Activated T-cell treated with anti-CD3 and anti-CD28 coated beads, Interleukin-2, amount 50 U/mL, for 4 hours (primary cell): Measurements from ENCODE around the gene CHD9. TPM values are rescaled to one million over a fixed set of nuclear protein-coding genes. Genes with fewer than 3 reads are reported as not detected.
"Not testable (repeated sequence)": the region's sequence is repeated elsewhere in the genome, so short reads cannot be mapped to it uniquely, and the experiment has no call there.

Experiments used
- ATAC-seq, 2 donors: fragments of 200-7000 bp; cut with Tn5 transposase; one replicate each; pipeline ENCODE4 v1.10.0; 2021
- DNase-seq: peaks from one replicate; pipeline ENCODE4 v3.0.0-alpha.2; 2020
- H3K27me3 Mint-ChIP-seq: one replicate; pipeline ENCODE4 v1.8.0; 2021; ENCODE audit warnings: low read depth, mixed read lengths
- H3K36me3 Mint-ChIP-seq: one replicate; pipeline ENCODE4 v1.8.0; 2022; ENCODE audit warnings: mixed read lengths; ENCODE audit not compliant: insufficient read depth
- H3K4me1 Mint-ChIP-seq: one replicate; pipeline ENCODE4 v1.8.0; 2021; ENCODE audit warnings: low read depth, mixed read lengths
- H3K4me3 Mint-ChIP-seq: one replicate; pipeline ENCODE4 v1.8.0; 2021; ENCODE audit warnings: mild to moderate bottlenecking, moderate library complexity, mixed read lengths
- H3K9me3 Mint-ChIP-seq: one replicate; pipeline ENCODE4 v1.8.0; 2021; ENCODE audit warnings: mixed read lengths
- total RNA-seq, 3 donors: library from RNA; stranded (reverse); gene quantifications; one replicate each; pipeline ENCODE4 v1.2.1, GENCODE V29; 2021

The CHD9 gene
- total RNA-seq, 3 donors from 2014 or later = 10.8 to 12.7 (median 11.7) TPM

DNA sequence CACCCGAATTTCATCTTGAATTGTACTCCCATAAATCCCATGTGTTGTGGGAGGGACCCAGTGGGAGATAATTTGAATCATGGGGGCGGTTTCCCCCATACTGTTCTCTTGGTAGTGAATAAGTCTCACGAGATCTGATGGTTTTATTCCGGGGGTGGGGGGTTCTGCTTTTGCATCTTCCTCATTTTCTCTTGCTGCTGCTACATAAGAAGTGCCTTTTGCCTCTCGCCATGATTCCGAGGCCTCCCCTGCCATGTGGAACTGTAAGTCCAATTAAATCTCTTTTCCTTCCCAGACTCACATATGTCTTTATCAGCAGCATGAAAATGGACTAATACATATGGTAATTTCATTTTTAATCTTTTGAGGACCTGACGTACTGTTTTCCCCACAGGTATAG lies 20.7 kb downstream of the CHD9 start:
- not testable (repeated sequence) for ATAC-seq, H3K27me3 Mint-ChIP-seq, H3K4me3 Mint-ChIP-seq, H3K4me1 Mint-ChIP-seq, DNase-seq, H3K36me3 Mint-ChIP-seq, H3K9me3 Mint-ChIP-seq

DNA sequence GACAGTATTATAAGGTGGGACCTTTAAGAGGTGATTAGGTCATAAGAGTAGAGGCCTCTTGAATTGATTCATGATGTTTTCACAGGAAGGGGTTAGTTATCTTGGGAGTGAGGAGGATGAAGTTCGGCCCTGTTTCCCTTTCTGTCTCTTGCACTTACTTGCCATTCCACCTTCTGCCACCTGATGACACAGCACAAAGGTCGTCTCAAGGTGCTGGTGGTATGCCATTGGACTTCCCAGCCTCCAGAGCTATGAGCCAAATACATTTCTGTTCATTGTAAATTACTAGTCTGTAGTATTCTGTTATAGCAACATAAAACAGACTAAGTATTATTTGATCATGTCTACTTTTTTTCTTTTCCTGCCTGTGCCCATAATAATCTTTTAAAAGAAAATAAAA lies 23.5 kb downstream of the CHD9 start:
- Mint-ChIP-seq H3K27me3 (no peaks in the 10 kb centered on the region), H3K36me3 (peaks cover 5% of the 10 kb centered on the region), H3K4me1 (no peaks in the 10 kb centered on the region), H3K9me3 (no peaks in the 10 kb centered on the region), H3K4me3 (no peak overlapping the region)
- ATAC-seq = no peak
- no peak for DNase-seq

DNA sequence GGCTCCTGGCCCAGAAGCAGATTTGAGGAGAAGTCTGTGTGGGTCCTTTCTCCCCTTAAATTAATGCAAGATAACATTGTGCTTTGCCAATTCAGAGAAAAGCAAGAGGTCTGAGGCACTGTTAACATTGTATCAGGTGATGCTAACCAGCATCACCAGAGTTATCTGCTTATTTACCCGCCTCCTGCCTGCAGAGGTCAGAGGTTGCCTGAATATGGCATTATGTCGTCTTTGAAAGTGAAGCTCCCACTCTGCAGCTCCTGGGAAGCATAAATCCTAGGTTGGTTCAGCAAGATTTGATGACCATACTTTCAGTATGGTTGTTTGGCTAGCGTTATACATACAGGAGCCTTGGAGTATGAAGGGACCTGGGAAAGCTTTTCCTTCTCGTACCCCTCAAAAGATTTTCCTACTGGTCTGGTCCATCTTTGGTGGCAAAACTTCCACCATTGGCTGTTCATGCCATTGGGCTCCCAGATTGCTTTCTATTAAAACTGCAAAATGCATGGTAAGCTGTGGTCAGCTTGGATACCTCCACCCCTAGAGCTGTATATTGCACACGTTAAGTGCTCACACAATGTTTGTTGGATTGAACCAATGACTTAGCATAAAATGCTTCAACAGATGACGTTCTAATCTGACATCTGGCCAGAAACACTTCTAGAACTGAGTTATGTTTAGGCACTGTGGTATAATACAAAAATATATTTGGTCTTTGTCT lies 24.1 kb downstream of the CHD9 start:
- DNase-seq (no peak), ATAC-seq (no peak)
- peaks cover 5% of the 10 kb centered on the region for H3K36me3 Mint-ChIP-seq
- H3K9me3 Mint-ChIP-seq = no peaks in the 10 kb centered on the region
- no peaks in the 10 kb centered on the region for H3K4me1 Mint-ChIP-seq
- H3K27me3 Mint-ChIP-seq = no peaks in the 10 kb centered on the region
- H3K4me3 Mint-ChIP-seq = no peak overlapping the region

DNA sequence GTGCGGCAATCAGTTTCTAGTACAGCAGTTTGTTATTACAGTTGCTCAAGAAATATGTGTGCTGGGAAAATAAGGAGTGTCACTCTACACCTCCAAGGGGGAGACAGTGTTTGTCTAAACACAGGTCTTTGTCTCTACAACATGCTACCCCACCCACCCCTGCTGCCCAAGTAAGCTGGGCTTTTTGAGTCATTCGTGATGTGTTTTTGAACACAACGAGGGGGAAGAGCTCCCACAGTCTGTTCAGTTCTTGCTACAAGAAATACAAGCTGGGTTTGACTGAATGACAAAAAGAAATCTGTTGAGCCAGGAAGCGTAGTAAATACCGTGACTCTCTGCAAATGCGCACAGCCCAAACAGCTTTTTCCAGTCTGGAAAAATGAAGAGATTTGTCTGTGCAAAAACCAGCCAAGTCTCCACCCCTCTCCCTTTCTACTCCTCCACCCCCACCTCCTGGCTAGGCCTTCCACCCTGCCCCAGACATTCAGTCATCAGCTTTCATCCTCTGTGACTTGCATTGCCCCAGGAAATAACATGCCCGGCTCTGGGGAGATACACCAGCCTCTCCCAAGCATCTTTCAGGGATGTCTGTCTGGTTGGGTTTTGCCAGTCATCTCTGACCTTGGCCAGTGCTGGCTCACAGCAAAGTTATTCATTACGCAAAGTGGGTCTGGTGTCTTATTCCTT lies 25.7 kb downstream of the CHD9 start:
- ATAC-seq (no peak), DNase-seq (no peak)
- no peaks in the 10 kb centered on the region for H3K27me3 Mint-ChIP-seq
- H3K4me3 Mint-ChIP-seq = no peak overlapping the region
- no peaks in the 10 kb centered on the region for H3K9me3 Mint-ChIP-seq
- no peaks in the 10 kb centered on the region for H3K4me1 Mint-ChIP-seq
- peaks cover 6% of the 10 kb centered on the region for H3K36me3 Mint-ChIP-seq

DNA sequence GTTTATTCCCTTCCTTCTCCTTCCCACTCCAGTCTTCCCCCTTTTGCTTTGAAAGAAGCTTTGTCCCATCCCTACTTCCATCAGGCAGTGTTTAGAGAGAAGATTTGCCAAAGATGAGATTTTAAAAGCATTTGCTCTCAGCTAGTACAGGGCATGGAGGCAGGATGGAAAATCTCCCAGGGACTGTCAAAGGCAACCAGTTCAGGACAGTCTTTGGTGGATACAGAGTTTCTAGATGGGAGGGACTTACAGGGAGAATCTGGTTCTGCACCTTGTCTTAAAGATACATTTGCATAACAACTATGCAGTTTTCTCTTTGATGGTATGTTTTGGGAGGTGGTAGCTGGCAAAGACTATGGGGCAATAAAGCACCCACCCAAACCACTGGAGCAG lies 26.2 kb downstream of the CHD9 start:
- Mint-ChIP-seq H3K4me3 (no peak overlapping the region), H3K27me3 (no peaks in the 10 kb centered on the region), H3K36me3 (peaks cover 3% of the 10 kb centered on the region), H3K4me1 (no peaks in the 10 kb centered on the region), H3K9me3 (no peaks in the 10 kb centered on the region)
- no peak for DNase-seq
- no peak for ATAC-seq

DNA sequence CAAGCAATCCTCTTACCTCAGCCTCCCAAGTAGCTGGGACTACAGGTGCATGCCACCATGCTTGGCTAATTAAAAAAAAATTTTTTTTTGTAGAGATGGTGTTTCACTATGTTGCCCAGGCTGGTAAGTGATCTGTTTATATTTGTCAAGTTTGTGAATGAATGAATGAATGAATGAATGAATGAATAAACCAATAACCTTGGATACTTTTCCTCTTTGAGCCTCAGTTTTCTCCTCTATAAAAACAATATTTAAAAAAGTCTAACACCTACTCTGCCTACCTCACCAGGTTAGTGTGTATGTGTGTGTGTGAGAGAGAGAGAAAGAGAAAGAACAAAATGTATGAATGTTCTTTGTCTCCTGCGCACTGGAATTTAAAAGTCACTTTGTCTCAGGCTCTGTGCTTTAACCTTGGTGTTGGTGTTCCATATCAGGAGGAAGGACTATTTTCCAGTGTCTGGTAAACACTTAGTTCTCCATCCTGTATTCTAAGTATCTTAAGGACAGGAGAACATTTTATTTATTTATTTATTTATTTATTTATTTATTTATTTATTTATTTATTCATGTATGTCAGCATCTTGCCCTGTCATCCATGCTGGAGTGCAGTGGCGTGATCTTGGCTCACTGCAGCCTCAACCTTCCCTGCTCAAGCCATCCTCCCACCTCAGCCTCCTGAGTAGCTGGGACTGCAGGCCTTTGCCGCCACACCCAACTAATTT lies 27.1 kb downstream of the CHD9 start:
- H3K4me1 Mint-ChIP-seq = no peaks in the 10 kb centered on the region
- H3K9me3 Mint-ChIP-seq = no peaks in the 10 kb centered on the region
- H3K27me3 Mint-ChIP-seq = no peaks in the 10 kb centered on the region
- peaks cover 3% of the 10 kb centered on the region for H3K36me3 Mint-ChIP-seq
- H3K4me3 Mint-ChIP-seq = no peak overlapping the region
- DNase-seq (no peak), ATAC-seq (no peak)

DNA sequence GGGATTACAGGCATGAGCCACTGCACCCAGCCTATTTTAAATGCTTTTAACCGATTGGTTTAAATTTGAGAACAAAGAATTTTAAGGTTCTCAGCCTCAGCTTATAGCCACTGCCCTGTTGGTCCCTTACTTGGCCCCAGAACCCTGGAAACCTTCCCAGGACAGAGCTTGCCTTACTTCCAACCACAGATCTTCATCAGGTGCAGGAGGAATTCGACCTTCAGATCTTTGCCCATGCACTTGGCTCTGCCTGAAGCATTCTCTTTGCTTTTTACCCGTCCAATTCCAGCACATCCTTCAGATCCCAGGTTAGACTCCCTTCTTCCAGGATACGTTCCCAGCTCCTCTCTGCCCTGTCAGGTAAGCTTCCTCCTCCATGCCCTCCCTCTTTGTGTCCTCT lies 27.7 kb downstream of the CHD9 start:
- ATAC-seq (no peak), DNase-seq (no peak)
- H3K4me3 Mint-ChIP-seq = no peak overlapping the region
- peaks cover 3% of the 10 kb centered on the region for H3K36me3 Mint-ChIP-seq
- H3K4me1 Mint-ChIP-seq = no peaks in the 10 kb centered on the region
- no peaks in the 10 kb centered on the region for H3K9me3 Mint-ChIP-seq
- no peaks in the 10 kb centered on the region for H3K27me3 Mint-ChIP-seq

DNA sequence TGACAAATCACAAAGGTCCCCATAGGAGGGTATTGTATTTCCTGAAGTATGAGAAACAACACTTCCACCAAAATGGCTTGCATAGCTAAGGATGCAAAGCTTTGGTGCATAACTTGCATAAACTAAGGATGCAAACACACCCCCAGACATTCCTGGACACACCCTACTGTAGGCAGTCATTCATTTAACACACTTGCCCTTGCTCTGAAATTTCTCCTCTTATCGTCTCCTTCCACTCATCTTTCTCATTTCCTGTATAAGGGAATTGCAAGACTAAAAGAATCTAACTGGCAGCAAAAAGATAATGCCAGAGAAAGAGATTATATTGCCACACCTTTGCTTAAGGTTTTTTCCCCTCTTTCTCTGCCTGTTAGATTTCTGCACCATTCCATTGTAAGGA lies 28.3 kb downstream of the CHD9 start:
- ATAC-seq (no peak), DNase-seq (no peak)
- Mint-ChIP-seq H3K4me3 (no peak overlapping the region), H3K9me3 (no peaks in the 10 kb centered on the region), H3K4me1 (no peaks in the 10 kb centered on the region), H3K36me3 (peaks cover 2% of the 10 kb centered on the region), H3K27me3 (no peaks in the 10 kb centered on the region)

DNA sequence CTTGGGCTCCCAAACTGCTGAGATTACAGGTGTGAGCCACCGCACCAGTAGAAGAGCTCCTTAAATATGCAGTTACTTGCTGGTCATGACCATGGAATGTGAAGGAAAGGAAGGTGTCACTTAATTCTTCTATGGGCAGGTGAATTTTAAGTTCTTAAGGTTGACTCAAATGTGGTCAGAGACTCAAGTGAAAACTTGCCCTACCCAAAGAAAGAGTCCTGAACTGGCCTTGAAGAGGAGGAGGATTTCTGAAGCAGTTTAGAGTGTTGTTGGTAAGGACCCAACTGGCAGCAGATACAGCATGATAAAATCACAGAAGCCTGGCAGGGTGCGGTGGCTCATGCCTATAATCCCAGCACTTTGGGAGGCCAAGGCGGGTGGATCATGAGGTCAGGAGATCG lies 29.4 kb downstream of the CHD9 start:
- H3K27me3 Mint-ChIP-seq = no peaks in the 10 kb centered on the region
- no peak for ATAC-seq

DNA sequence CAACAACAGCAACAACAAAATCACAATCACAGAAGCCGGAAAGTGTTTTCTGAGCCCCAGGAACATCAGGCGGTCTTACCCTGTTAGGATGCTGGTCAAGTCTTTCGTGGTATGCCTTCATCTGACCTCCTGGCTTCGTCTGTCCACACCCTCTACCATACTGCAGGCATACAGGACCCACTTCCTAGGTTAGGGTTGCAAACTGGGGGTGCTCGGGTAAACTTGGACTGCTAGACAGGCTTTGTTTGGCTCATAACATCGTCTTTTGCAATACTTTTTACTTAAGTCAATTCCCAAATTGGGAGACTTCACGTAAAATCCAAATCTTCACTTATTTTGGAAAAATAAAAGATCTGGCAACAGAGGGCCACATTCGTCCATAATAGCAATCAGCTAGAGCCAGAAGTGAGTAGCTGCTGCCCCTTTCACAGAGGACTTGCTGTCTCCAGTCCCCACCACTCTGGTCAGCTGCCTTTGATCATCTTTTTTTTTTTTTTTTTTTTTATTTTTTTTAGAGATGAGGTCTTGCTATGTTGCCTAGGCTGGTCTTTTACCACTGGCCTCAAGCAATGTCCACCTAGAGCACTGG lies 30.0 kb downstream of the CHD9 start:
- DNase-seq (no peak), ATAC-seq (no peak)
- Mint-ChIP-seq H3K27me3 (no peaks in the 10 kb centered on the region), H3K4me3 (no peak overlapping the region), H3K36me3 (peaks cover 2% of the 10 kb centered on the region), H3K4me1 (peaks cover 3% of the 10 kb centered on the region), H3K9me3 (no peaks in the 10 kb centered on the region)

More for the DNA sequence above, 29.4 kb downstream of the CHD9 start:
- peaks cover 2% of the 10 kb centered on the region for H3K36me3 Mint-ChIP-seq
- DNase-seq = no peak
- no peaks in the 10 kb centered on the region for H3K4me1 Mint-ChIP-seq
- no peak overlapping the region for H3K4me3 Mint-ChIP-seq
- no peaks in the 10 kb centered on the region for H3K9me3 Mint-ChIP-seq

DNA sequence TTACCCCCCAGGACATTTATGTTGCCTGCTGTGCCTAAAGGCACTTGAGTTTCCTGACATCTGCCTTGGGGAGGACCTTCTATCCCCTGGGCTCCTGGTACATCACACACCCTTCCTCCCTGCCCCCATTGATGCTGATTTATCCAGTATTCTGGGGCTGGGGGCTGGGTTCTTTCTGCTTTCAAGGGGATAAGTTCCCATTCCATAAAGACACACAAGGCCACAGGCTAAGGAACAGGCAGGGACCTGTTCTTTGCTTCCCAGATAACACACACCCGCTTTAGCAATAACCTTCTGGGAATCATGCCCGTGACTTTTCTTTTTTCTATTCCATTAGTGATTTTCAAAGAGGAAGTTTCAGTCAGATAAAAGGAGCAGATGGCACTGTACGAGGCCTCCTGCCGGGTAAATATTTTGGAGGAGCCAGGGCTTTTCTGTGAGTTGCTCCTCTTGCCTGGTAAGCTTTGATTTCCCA lies 30.6 kb downstream of the CHD9 start:
- H3K36me3 Mint-ChIP-seq = peaks cover 2% of the 10 kb centered on the region
- ATAC-seq (no peak), DNase-seq (no peak)
- H3K4me3 Mint-ChIP-seq = no peak overlapping the region
- H3K27me3 Mint-ChIP-seq = no peaks in the 10 kb centered on the region
- no peaks in the 10 kb centered on the region for H3K9me3 Mint-ChIP-seq
- peaks cover 9% of the 10 kb centered on the region for H3K4me1 Mint-ChIP-seq

DNA sequence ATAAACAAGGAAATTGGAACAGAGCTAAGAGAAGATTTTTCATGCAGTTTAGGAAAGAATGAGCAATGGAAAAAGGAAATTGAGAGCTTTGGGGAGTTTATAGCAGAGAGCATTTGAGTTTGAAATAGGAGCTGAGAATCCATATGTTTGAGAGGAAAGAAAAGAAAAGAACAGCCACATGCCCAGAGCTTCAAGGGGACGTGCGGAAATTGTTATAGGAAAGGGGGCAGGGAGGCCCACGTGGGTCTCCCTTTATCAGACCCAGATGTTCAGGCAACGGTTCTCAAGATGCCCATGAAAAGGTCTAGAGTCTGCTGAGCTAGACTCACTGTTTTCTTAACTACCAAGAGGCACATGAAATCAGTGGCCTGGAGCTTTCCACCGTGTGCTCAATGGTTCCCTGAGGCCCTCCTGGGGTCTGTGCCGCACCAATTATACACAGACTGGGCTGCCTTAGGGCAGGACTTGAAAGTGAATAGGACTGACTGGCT lies 31.2 kb downstream of the CHD9 start:
- Mint-ChIP-seq H3K9me3 (no peaks in the 10 kb centered on the region), H3K27me3 (no peaks in the 10 kb centered on the region), H3K4me1 (peaks cover 15% of the 10 kb centered on the region), H3K36me3 (peaks cover 2% of the 10 kb centered on the region), H3K4me3 (no peak overlapping the region)
- ATAC-seq = no peak
- DNase-seq = no peak

DNA sequence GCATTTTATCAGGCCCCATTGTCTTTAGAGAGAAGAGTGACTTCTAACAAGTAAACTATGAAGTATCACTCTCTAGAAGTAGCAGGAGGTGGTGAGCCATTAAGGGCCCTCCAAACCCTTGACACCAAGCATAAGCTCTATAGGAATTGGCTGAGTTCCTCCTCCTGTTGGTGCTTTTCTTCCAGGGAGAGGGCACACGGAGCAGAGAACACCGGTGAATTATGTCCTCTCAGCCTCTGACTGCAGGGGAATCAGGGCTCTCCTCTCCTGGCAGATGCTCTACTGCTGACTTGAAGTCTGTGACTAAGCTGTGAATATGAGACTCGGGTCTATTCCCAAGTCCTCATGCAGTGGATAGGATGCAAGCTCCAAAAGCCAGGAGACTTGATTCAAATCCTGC lies 32.3 kb downstream of the CHD9 start:
- Mint-ChIP-seq H3K4me3 (no peak overlapping the region), H3K27me3 (peaks cover 2% of the 10 kb centered on the region), H3K36me3 (peaks cover 2% of the 10 kb centered on the region), H3K9me3 (no peaks in the 10 kb centered on the region), H3K4me1 (peaks cover 23% of the 10 kb centered on the region)
- ATAC-seq (no peak), DNase-seq (no peak)
